ENCODE measurements around the gene RAP1B. TPM values are rescaled to one million over a fixed set of nuclear protein-coding genes. Genes with fewer than 3 reads are reported as not detected.

RAP1B gene
- total and polyA plus RNA-seq, 9 of the 15 experiments (the other 6 are each of a cell fraction or from before 2014, with no cell fraction given) = 107 to 309 (median 170) TPM

DNA sequence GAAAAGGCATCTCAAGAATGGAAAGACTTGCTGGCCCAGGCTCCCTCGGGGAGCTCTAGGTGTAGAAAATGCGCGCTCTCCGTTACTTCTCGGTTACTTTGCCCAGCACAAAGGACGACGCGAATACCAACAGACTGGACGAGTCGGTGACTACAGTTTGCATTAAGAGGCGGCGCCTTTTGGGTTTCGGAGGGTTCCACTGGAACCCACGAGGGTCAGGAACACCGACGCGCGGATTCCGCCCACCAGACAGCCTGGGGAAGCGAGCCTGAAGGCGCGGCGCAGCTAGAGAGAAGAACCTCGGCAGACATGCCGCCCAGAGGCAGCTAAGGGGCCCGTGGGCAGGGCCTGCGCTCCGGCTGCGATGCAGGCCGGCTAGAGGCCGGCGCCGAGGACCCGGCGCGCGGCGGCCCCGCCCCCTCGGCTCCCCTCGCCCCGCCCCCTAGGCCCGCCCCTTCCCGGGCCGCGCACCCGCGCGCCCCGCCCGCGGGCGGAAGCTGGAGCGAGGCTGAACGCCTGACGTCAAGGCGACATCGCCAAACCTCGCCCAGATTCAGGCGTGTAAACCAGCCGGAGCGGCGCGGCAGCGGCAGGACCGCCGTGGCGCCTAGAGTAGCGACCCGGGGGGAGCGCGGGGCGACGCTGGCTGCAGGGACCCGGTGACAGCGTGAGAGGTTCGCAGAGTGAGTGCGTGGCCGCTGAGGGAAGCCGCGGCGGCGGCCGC is at the start of gene RAP1B (continued):
- TF ChIP-seq, protein P1, sequence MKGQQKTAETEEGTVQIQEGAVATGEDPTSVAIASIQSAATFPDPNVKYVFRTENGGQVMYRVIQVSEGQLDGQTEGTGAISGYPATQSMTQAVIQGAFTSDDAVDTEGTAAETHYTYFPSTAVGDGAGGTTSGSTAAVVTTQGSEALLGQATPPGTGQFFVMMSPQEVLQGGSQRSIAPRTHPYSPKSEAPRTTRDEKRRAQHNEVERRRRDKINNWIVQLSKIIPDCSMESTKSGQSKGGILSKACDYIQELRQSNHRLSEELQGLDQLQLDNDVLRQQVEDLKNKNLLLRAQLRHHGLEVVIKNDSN (CRISPR knock-in tag; IDR thresholded peaks at IDR 0.05) = no peak
- TF ChIP-seq GTF2A2 (tag; IDR thresholded peaks at IDR 0.05) (no peak), CEBPB (tag; IDR thresholded peaks at IDR 0.05) (no peak), SMAD1 (IDR thresholded peaks at IDR 0.05; ENCODE audit: low read depth, low read length, partially characterized antibody) (no peak), ZKSCAN3 (CRISPR knock-in tag; IDR thresholded peaks at IDR 0.05) (no peak), POLR2G (IDR thresholded peaks at IDR 0.05; ENCODE audit: low read depth, low read length) (peak; percentile 95), NONO (IDR thresholded peaks at IDR 0.05; ENCODE audit: low read depth in 2 of 2, low read length in 1 of 2) (peak; percentile 27 to 55; a peak in 2 of 4 replicates), PHF21A (IDR thresholded peaks at IDR 0.05; ENCODE audit: borderline replicate concordance, low read depth) (no peak), ZNF316 (IDR thresholded peaks at IDR 0.05) (no peak), SIRT6 (IDR thresholded peaks at IDR 0.05; ENCODE audit: low read depth, low read length) (no peak), SOX6 (IDR thresholded peaks at IDR 0.05) (peak; percentile 33; the same call in 1 of the 2 replicates), RUNX1 (IDR thresholded peaks at IDR 0.05; ENCODE audit: low read depth) (no peak), ZNF785 (CRISPR knock-in tag; IDR thresholded peaks at IDR 0.05) (no peak), DIDO1 (tag; IDR thresholded peaks at IDR 0.05; ENCODE audit: low read depth) (no peak), KLF13 (tag; IDR thresholded peaks at IDR 0.05; ENCODE audit: borderline replicate concordance, low read depth) (0 out of 2 replicates have a peak, but pooled peaks have one; percentile 46), ARID1B (IDR thresholded peaks at IDR 0.05) (0 out of 2 replicates have a peak, but pooled peaks have one; percentile 14), BDP1 (IDR thresholded peaks at IDR 0.05; ENCODE audit: insufficient read depth, insufficient read length) (no peak), ETV6 (IDR thresholded peaks at IDR 0.05; ENCODE audit: borderline replicate concordance in 1 of 2, low read depth in 2 of 2, low read length in 1 of 2) (no peak), ETV6 (CRISPR knock-in tag; IDR thresholded peaks at IDR 0.05; ENCODE audit: borderline replicate concordance) (no peak), SRSF3 (IDR thresholded peaks at IDR 0.05; ENCODE audit: insufficient read depth, low read length) (no peak), EZH2 (IDR thresholded peaks at IDR 0.05; ENCODE audit: borderline replicate concordance, low read depth, low read length) (no peak), SIN3B (IDR thresholded peaks at IDR 0.05; ENCODE audit: low read depth) (no peak), KDM5B (IDR thresholded peaks at IDR 0.05; ENCODE audit: insufficient replicate concordance, low read depth, low read length) (peak; percentile 95), SLC30A9 (CRISPR knock-in tag; IDR thresholded peaks at IDR 0.05) (no peak), NFRKB (IDR thresholded peaks at IDR 0.05; ENCODE audit: low read depth) (peak; percentile 80; the same call in 1 of the 2 replicates)
- TF ChIP-seq, protein P2, sequence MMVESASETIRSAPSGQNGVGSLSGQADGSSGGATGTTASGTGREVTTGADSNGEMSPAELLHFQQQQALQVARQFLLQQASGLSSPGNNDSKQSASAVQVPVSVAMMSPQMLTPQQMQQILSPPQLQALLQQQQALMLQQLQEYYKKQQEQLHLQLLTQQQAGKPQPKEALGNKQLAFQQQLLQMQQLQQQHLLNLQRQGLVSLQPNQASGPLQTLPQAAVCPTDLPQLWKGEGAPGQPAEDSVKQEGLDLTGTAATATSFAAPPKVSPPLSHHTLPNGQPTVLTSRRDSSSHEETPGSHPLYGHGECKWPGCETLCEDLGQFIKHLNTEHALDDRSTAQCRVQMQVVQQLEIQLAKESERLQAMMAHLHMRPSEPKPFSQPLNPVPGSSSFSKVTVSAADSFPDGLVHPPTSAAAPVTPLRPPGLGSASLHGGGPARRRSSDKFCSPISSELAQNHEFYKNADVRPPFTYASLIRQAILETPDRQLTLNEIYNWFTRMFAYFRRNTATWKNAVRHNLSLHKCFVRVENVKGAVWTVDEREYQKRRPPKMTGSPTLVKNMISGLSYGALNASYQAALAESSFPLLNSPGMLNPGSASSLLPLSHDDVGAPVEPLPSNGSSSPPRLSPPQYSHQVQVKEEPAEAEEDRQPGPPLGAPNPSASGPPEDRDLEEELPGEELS (CRISPR knock-in tag; IDR thresholded peaks at IDR 0.05; ENCODE audit: borderline replicate concordance) = no peak
- TF ChIP-seq, protein P3, sequence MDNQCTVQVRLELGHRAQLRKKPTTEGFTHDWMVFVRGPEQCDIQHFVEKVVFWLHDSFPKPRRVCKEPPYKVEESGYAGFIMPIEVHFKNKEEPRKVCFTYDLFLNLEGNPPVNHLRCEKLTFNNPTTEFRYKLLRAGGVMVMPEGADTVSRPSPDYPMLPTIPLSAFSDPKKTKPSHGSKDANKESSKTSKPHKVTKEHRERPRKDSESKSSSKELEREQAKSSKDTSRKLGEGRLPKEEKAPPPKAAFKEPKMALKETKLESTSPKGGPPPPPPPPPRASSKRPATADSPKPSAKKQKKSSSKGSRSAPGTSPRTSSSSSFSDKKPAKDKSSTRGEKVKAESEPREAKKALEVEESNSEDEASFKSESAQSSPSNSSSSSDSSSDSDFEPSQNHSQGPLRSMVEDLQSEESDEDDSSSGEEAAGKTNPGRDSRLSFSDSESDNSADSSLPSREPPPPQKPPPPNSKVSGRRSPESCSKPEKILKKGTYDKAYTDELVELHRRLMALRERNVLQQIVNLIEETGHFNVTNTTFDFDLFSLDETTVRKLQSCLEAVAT (IDR thresholded peaks at IDR 0.05) = no peak

All from K562 (cell line).